Peyer's patch (tissue), 4 donors: ENCODE measurements around the gene FADS6.

Source experiments
- POLR2A ChIP-seq, 2 donors: fragments of 450-650 bp; IDR thresholded peaks; one replicate each; pipeline ENCODE4 v1.5.1; 2017; ENCODE audit warnings: antibody characterized with exemption in 2 of 2, mild to moderate bottlenecking in 2 of 2, moderate library complexity in 2 of 2
- TF ChIP-seq, protein P1 (sequence below), 6 experiments: fragments of 450-650 bp in 4 of 6; fragments of 200-600 bp in 2 of 6; sonication (generic) in 1 of 6; IDR thresholded peaks; one replicate each; pipeline ENCODE4 v1.5.1; 2017 to 2019; ENCODE audit warnings: antibody characterized with exemption in 6 of 6, mild to moderate bottlenecking in 3 of 6, moderate library complexity in 1 of 6

DNA sequence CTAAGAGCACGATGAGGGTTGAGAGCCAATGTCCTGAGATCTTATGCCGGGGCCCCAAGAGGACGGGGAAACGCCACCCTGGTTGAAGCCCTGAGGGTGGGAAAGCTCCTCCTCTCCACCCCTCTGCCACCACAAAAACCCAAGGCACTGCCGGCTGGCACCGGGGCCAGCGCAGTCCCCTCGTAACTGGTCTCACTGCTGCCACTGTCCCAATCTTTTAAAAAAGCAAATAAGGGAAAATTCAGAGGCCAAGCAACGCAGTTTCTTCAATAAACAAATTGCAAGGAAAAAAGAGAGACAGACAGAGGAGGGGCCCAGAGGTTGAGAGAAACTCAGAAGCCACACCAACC is 40.4 kb downstream of the FADS6 start:
- TF ChIP-seq POLR2A (IDR thresholded peaks at IDR 0.05) = no peak
- TF ChIP-seq, protein P1, sequence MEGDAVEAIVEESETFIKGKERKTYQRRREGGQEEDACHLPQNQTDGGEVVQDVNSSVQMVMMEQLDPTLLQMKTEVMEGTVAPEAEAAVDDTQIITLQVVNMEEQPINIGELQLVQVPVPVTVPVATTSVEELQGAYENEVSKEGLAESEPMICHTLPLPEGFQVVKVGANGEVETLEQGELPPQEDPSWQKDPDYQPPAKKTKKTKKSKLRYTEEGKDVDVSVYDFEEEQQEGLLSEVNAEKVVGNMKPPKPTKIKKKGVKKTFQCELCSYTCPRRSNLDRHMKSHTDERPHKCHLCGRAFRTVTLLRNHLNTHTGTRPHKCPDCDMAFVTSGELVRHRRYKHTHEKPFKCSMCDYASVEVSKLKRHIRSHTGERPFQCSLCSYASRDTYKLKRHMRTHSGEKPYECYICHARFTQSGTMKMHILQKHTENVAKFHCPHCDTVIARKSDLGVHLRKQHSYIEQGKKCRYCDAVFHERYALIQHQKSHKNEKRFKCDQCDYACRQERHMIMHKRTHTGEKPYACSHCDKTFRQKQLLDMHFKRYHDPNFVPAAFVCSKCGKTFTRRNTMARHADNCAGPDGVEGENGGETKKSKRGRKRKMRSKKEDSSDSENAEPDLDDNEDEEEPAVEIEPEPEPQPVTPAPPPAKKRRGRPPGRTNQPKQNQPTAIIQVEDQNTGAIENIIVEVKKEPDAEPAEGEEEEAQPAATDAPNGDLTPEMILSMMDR (IDR thresholded peaks at IDR 0.05) = no peak
